Fibroblast of lung (primary cell): ENCODE measurements around the gene FLRT2.

Source experiments
- CTCF ChIP-seq, 2 donors: IDR thresholded peaks in 1 of 2; conservative IDR thresholded peaks in 1 of 2; 1 replicate in 1 of 2; 2 replicates in 1 of 2; pipeline ENCODE4 v1.5.1; 2011 to 2012; ENCODE audit warnings: low read length in 2 of 2, control low read depth in 1 of 2, inconsistent platforms in 1 of 2, low read depth in 1 of 2, mild to moderate bottlenecking in 1 of 2
- EZH2 ChIP-seq: IDR thresholded peaks from 2 replicates; pipeline ENCODE4 v1.5.1; 2012; ENCODE audit warnings: low read length, control low read depth, mild to moderate bottlenecking; ENCODE audit errors: missing control alignments

GRCh38 chr14:85596562-85596961 lies 66.6 kb downstream of the FLRT2 start:
- TF ChIP-seq CTCF (conservative IDR thresholded peaks at IDR 0.05 in 1 of 2, IDR thresholded peaks at IDR 0.05 in 1 of 2; ENCODE audit: low read depth in 1 of 2, low read length in 2 of 2) (no peak), EZH2 (no peak)
